ENCODE data around the gene CSRP2.

The CSRP2 gene

DNA sequence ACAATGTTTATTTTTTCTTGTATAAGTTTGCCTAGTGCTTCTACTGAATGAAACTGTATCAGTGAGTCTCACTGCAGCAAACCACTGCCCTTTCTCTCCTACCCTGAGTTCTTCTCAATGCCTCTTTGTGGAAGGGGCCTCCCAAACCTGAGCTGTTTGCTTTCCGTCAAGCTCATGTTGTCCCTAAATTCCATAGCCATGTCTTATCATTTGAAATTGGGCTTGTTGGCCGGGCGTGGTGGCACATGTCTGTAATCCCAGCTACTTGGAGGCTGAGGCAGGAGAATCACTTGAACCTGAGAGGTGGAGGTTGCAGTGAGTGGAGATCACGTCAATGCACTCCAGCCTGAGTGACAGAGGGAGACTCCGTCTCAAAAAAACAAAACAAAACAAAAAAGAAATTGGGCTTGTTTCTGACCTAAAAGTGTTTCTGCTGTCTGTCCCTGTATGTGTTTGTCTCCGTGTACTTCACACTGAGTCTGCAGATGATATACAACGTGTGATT lies 1.8 kb upstream of the CSRP2 start:
- H3K79me2 ChIP-seq (ENCODE audit: low read length) = no peaks in the 10 kb centered on the region
- no peak overlapping the region for H3K27ac ChIP-seq (ENCODE audit: low read length)
- peaks cover 11% of the 10 kb centered on the region for H3K27me3 ChIP-seq (ENCODE audit: low read depth, low read length)
- H4K20me1 ChIP-seq (ENCODE audit: insufficient read depth, low read length) = no peaks in the 10 kb centered on the region
- H3K36me3 ChIP-seq (replicated peaks; ENCODE audit: low read depth, low read length) = no peaks in the 10 kb centered on the region
- no peak overlapping the region for H3K4me2 ChIP-seq (ENCODE audit: low read length)
- H3K4me3 ChIP-seq (ENCODE audit: low read length) = no peak overlapping the region
- H3K9me3 ChIP-seq (ENCODE audit: insufficient read depth, low read length) = no peaks in the 10 kb centered on the region
- no peak for TF ChIP-seq CTCF (IDR thresholded peaks at IDR 0.05; ENCODE audit: low read depth, low read length)
- TF ChIP-seq EZH2phosphoT487 (IDR thresholded peaks at IDR 0.05; ENCODE audit: low read depth) = no peak
- no peak overlapping the region for H2AFZ ChIP-seq (ENCODE audit: low read depth, low read length)
- H3K4me1 ChIP-seq (ENCODE audit: low read length) = peaks cover 7% of the 10 kb centered on the region
- H3K9ac ChIP-seq (ENCODE audit: low read length) = no peak overlapping the region

DNA sequence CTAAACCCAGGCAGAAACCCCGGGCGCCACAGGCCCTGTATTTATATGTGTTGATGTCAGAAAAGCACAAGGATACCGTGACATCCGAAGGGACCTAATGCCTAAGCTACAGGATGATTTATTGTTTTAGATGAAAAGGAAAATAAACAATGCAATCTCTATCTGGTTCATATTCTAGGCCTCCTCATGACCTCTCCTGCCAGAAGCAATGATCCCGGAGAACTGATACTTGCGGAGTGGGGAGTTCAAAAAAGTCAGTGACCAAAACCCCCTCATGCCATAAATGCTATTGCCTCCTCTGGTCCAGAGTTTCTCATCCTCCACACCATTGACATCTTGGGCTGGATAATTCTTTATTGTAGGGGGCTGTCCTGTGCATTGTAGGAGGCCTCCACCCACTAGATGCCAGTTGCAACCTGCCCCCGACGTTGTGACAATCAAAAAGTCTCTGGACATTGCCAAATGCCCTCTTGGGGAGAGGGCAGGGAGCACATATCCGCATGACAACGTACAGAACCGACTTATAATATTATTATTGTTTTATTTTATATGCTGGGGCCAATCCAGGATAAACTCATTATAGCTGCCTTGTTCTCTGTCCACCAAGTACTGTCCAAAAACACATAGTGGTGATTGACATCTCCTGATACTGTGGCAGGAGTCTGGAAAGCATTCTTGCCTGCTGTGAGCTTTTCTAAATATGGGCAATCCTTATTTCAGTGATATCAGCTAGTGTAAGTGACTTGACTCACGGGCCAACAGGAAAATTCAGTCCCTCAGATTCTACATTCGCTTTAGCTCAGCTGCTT lies 1.1 kb upstream of the CSRP2 start:
- TF ChIP-seq CTCF (IDR thresholded peaks at IDR 0.05; ENCODE audit: low read depth, low read length) (no peak), EZH2phosphoT487 (IDR thresholded peaks at IDR 0.05; ENCODE audit: low read depth) (no peak)
- H3K4me1 ChIP-seq (ENCODE audit: low read length) = peaks cover 7% of the 10 kb centered on the region
- no peaks in the 10 kb centered on the region for H3K79me2 ChIP-seq (ENCODE audit: low read length)
- peaks cover 11% of the 10 kb centered on the region for H3K27me3 ChIP-seq (ENCODE audit: low read depth, low read length)
- peak overlapping the region; percentile 88 for H3K9ac ChIP-seq (ENCODE audit: low read length)
- H3K4me2 ChIP-seq (ENCODE audit: low read length) = peak overlapping the region; percentile 97
- no peaks in the 10 kb centered on the region for H3K36me3 ChIP-seq (replicated peaks; ENCODE audit: low read depth, low read length)
- no peak overlapping the region for H3K27ac ChIP-seq (ENCODE audit: low read length)
- H2AFZ ChIP-seq (ENCODE audit: low read depth, low read length) = peak overlapping the region; percentile 94; the same call in 1 of the 2 replicates
- no peaks in the 10 kb centered on the region for H4K20me1 ChIP-seq (ENCODE audit: insufficient read depth, low read length)
- H3K9me3 ChIP-seq (ENCODE audit: insufficient read depth, low read length) = no peaks in the 10 kb centered on the region
- peak overlapping the region; percentile 99 for H3K4me3 ChIP-seq (ENCODE audit: low read length)

- Histone ChIP-seq H3K9ac (ENCODE audit: low read length) (peak overlapping the region; percentile 88), H3K4me3 (ENCODE audit: low read length) (peak overlapping the region; percentile 99), H4K20me1 (ENCODE audit: insufficient read depth, low read length) (no peaks in the 10 kb centered on the region), H3K9me3 (ENCODE audit: insufficient read depth, low read length) (no peaks in the 10 kb centered on the region), H3K79me2 (ENCODE audit: low read length) (no peaks in the 10 kb centered on the region), H3K4me2 (ENCODE audit: low read length) (peak overlapping the region; percentile 97), H3K27ac (ENCODE audit: low read length) (no peak overlapping the region), H3K4me1 (ENCODE audit: low read length) (peaks cover 7% of the 10 kb centered on the region), H3K27me3 (ENCODE audit: low read depth, low read length) (peaks cover 11% of the 10 kb centered on the region), H2AFZ (ENCODE audit: low read depth, low read length) (peak overlapping the region; percentile 98), H3K36me3 (replicated peaks; ENCODE audit: low read depth, low read length) (no peaks in the 10 kb centered on the region)
- TF ChIP-seq EZH2phosphoT487 (IDR thresholded peaks at IDR 0.05; ENCODE audit: low read depth) (no peak), CTCF (IDR thresholded peaks at IDR 0.05; ENCODE audit: low read depth, low read length) (peak; percentile 20; the same call in 1 of the 2 replicates)
Observed at GRCh38 chr12:76878099-76878898, 520 bp downstream of the CSRP2 start.

- Histone ChIP-seq H3K4me1 (ENCODE audit: low read length) (peaks cover 7% of the 10 kb centered on the region), H3K9me3 (ENCODE audit: insufficient read depth, low read length) (no peaks in the 10 kb centered on the region), H3K27ac (ENCODE audit: low read length) (no peak overlapping the region), H3K79me2 (ENCODE audit: low read length) (no peaks in the 10 kb centered on the region), H4K20me1 (ENCODE audit: insufficient read depth, low read length) (no peaks in the 10 kb centered on the region), H3K4me3 (ENCODE audit: low read length) (no peak overlapping the region), H3K36me3 (replicated peaks; ENCODE audit: low read depth, low read length) (no peaks in the 10 kb centered on the region), H3K9ac (ENCODE audit: low read length) (no peak overlapping the region), H3K27me3 (ENCODE audit: low read depth, low read length) (peaks cover 5% of the 10 kb centered on the region; the same call in 1 of the 2 replicates), H3K4me2 (ENCODE audit: low read length) (no peak overlapping the region), H2AFZ (ENCODE audit: low read depth, low read length) (no peak overlapping the region)
- TF ChIP-seq EZH2phosphoT487 (IDR thresholded peaks at IDR 0.05; ENCODE audit: low read depth) = no peak
- no peak for TF ChIP-seq CTCF (IDR thresholded peaks at IDR 0.05; ENCODE audit: low read depth, low read length)
Observed at GRCh38 chr12:76876696-76877229, 2.1 kb downstream of the CSRP2 start.
